Type B pancreatic cell (in vitro differentiated cells): ENCODE data around the gene DCAF6. TPM values are rescaled to one million over a fixed set of nuclear protein-coding genes. Genes with fewer than 3 reads are reported as not detected.

Experiments
- DNase-seq: peaks from one replicate; pipeline ENCODE4 v3.0.0; 2021; ENCODE audit warnings: mixed read lengths; ENCODE audit not compliant: unreplicated experiment; ENCODE audit errors: extremely low spot score
- H3K27ac Mint-ChIP-seq: 2 replicates; pipeline ENCODE4 v1.8.0; 2021; ENCODE audit warnings: mild to moderate bottlenecking, mixed read lengths
- H3K27me3 Mint-ChIP-seq: 2 replicates; pipeline ENCODE4 v1.8.0; 2021; ENCODE audit warnings: mixed read lengths
- H3K36me3 Mint-ChIP-seq: 2 replicates; pipeline ENCODE4 v1.8.0; 2021; ENCODE audit warnings: mixed read lengths
- H3K4me1 Mint-ChIP-seq: one replicate; pipeline ENCODE4 v1.8.0; 2021; ENCODE audit warnings: mixed read lengths; ENCODE audit not compliant: unreplicated experiment
- H3K4me3 Mint-ChIP-seq: 2 replicates; pipeline ENCODE4 v1.8.0; 2021; ENCODE audit warnings: mild to moderate bottlenecking, mixed read lengths
- H3K9me3 Mint-ChIP-seq: 2 replicates; pipeline ENCODE4 v1.8.0; 2021; ENCODE audit warnings: mixed read lengths
- CTCF ChIP-seq: fragments of 200-600 bp; sonication (generic); conservative IDR thresholded peaks from 2 replicates; pipeline ENCODE4 v1.5.0; 2021; ENCODE audit warnings: antibody characterized with exemption, mild to moderate bottlenecking
- total RNA-seq: library from RNA; stranded (reverse); gene quantifications from 2 replicates; pipeline ENCODE4 v1.2.1, GENCODE V29; 2021; ENCODE audit warnings: low replicate concordance

The DCAF6 gene
- total RNA-seq, 1 donor from 2014 or later = 27.2 TPM

GRCh38 chr1:167899253-167899681 lies 37.2 kb upstream of the DCAF6 start:
- no peaks in the 10 kb centered on the region for H3K36me3 Mint-ChIP-seq
- H3K27ac Mint-ChIP-seq = no peak overlapping the region
- H3K27me3 Mint-ChIP-seq = no peaks in the 10 kb centered on the region
- no peak overlapping the region for H3K4me3 Mint-ChIP-seq
- H3K9me3 Mint-ChIP-seq = no peaks in the 10 kb centered on the region
- no peaks in the 10 kb centered on the region for H3K4me1 Mint-ChIP-seq
- DNase-seq = no peak
- TF ChIP-seq CTCF = no peak

- H3K4me1 Mint-ChIP-seq = peaks cover 15% of the 10 kb centered on the region
- no peak for TF ChIP-seq CTCF
- no peak for DNase-seq
- no peaks in the 10 kb centered on the region for H3K27me3 Mint-ChIP-seq
- H3K27ac Mint-ChIP-seq = no peak overlapping the region
- no peaks in the 10 kb centered on the region for H3K36me3 Mint-ChIP-seq
- no peak overlapping the region for H3K4me3 Mint-ChIP-seq
- H3K9me3 Mint-ChIP-seq = no peaks in the 10 kb centered on the region
These were observed 35.6 kb upstream of the DCAF6 start for GRCh38 chr1:167900907-167901306.

- no peak for DNase-seq
- Mint-ChIP-seq H3K4me3 (no peak overlapping the region), H3K9me3 (no peaks in the 10 kb centered on the region)
These were observed 31.8 kb upstream of the DCAF6 start for GRCh38 chr1:167904652-167905130.

GRCh38 chr1:167905182-167905581 lies 31.3 kb upstream of the DCAF6 start:
- Mint-ChIP-seq H3K27me3 (no peaks in the 10 kb centered on the region), H3K4me1 (peaks cover 15% of the 10 kb centered on the region), H3K9me3 (peaks cover 3% of the 10 kb centered on the region), H3K36me3 (peaks cover 2% of the 10 kb centered on the region), H3K27ac (no peak overlapping the region), H3K4me3 (no peak overlapping the region)
- DNase-seq = no peak
- no peak for TF ChIP-seq CTCF

More at GRCh38 chr1:167904652-167905130, 31.8 kb upstream of the DCAF6 start:
- Mint-ChIP-seq H3K4me1 (peaks cover 15% of the 10 kb centered on the region), H3K36me3 (no peaks in the 10 kb centered on the region), H3K27me3 (no peaks in the 10 kb centered on the region), H3K27ac (no peak overlapping the region)
- no peak for TF ChIP-seq CTCF

- DNase-seq = no peak
- Mint-ChIP-seq H3K9me3 (peaks cover 6% of the 10 kb centered on the region), H3K27ac (no peak overlapping the region), H3K36me3 (peaks cover 5% of the 10 kb centered on the region), H3K4me1 (peaks cover 15% of the 10 kb centered on the region), H3K27me3 (no peaks in the 10 kb centered on the region), H3K4me3 (no peak overlapping the region)
- TF ChIP-seq CTCF = no peak
These were observed 30.8 kb upstream of the DCAF6 start for GRCh38 chr1:167905671-167906070.

GRCh38 chr1:167909691-167910180 lies 26.7 kb upstream of the DCAF6 start:
- Mint-ChIP-seq H3K27me3 (no peaks in the 10 kb centered on the region), H3K9me3 (peaks cover 6% of the 10 kb centered on the region), H3K4me3 (no peak overlapping the region), H3K27ac (no peak overlapping the region), H3K36me3 (peaks cover 5% of the 10 kb centered on the region), H3K4me1 (peaks cover 10% of the 10 kb centered on the region)
- DNase-seq = no peak
- TF ChIP-seq CTCF = no peak
